WTC11 (cell line): Measurements from ENCODE around the gene CA7. TPM values are rescaled to one million over a fixed set of nuclear protein-coding genes. Genes with fewer than 3 reads are reported as not detected.

Experiments used
- ATAC-seq: fragments of 200-7000 bp; cut with Tn5 transposase; 2 replicates; pipeline ENCODE4 v1.10.0; 2021; ENCODE audit warnings: mild to moderate bottlenecking, moderate library complexity
- CTCF ChIA-PET: fragments of 300-600 bp; sonication (Branson Sonifier 250); formaldehyde crosslinking; loops from one replicate; lab custom pipeline; 2021; ENCODE audit warnings: antibody characterized with exemption; lab: Charles Lee
- POLR2A ChIA-PET: fragments of 350-600 bp; sonication (Branson Sonifier 250); formaldehyde crosslinking; loops from one replicate; lab custom pipeline; 2021; ENCODE audit warnings: antibody characterized with exemption; lab: Charles Lee
- DNase-seq: peaks from one replicate; pipeline ENCODE4 v3.0.0; 2021; ENCODE audit warnings: low spot score
- H3K27ac Mint-ChIP-seq: 2 replicates; pipeline ENCODE4 v1.8.0; 2021; ENCODE audit warnings: mixed read lengths
- H3K27me3 Mint-ChIP-seq: 2 replicates; pipeline ENCODE4 v1.8.0; 2021; ENCODE audit warnings: low read depth, mild to moderate bottlenecking, moderate library complexity, mixed read lengths
- H3K36me3 Mint-ChIP-seq: 2 replicates; pipeline ENCODE4 v1.8.0; 2021; ENCODE audit warnings: mixed read lengths
- H3K4me1 Mint-ChIP-seq: 2 replicates; pipeline ENCODE4 v1.8.0; 2022; ENCODE audit warnings: mixed read lengths
- H3K4me3 Mint-ChIP-seq: 2 replicates; pipeline ENCODE4 v1.8.0; 2021; ENCODE audit warnings: mild to moderate bottlenecking, moderate library complexity, mixed read lengths
- H3K9me3 Mint-ChIP-seq: 2 replicates; pipeline ENCODE4 v1.8.0; 2021; ENCODE audit warnings: mixed read lengths
- AFF4 ChIP-seq: sonication (generic); formaldehyde crosslinking; IDR thresholded peaks from 2 replicates; pipeline ENCODE4 v1.8.1; 2023; ENCODE audit warnings: mild to moderate bottlenecking, missing genetic modification reagents, borderline replicate concordance
- ARID4B ChIP-seq: sonication (generic); formaldehyde crosslinking; IDR thresholded peaks from 2 replicates; pipeline ENCODE4 v1.8.0; 2023; ENCODE audit warnings: missing genetic modification reagents, mild to moderate bottlenecking, borderline replicate concordance
- ATF3 ChIP-seq: sonication (generic); formaldehyde crosslinking; conservative IDR thresholded peaks from 2 replicates; pipeline ENCODE4 v1.8.1; 2022; ENCODE audit warnings: mild to moderate bottlenecking, missing genetic modification reagents
- ATF6 ChIP-seq: sonication (generic); formaldehyde crosslinking; IDR thresholded peaks from 2 replicates; pipeline ENCODE4 v1.8.1; 2023; ENCODE audit warnings: mild to moderate bottlenecking, missing genetic modification reagents
- EMX1 ChIP-seq: fragments of 250-450 bp; sonication (Bioruptor Pico); IDR thresholded peaks from 2 replicates; pipeline ENCODE4 v1.8.0; 2021; ENCODE audit warnings: mild to moderate bottlenecking
- FOXP4 ChIP-seq: sonication (generic); formaldehyde crosslinking; IDR thresholded peaks from 2 replicates; pipeline ENCODE4 v1.8.0; 2022; ENCODE audit warnings: mild to moderate bottlenecking, missing genetic modification reagents
- GABPB1 ChIP-seq: sonication (generic); formaldehyde crosslinking; IDR thresholded peaks from 2 replicates; pipeline ENCODE4 v1.8.1; 2023; ENCODE audit warnings: mild to moderate bottlenecking, missing genetic modification reagents
- HMGXB4 ChIP-seq: sonication (generic); formaldehyde crosslinking; IDR thresholded peaks from 2 replicates; pipeline ENCODE4 v1.8.1; 2023; ENCODE audit warnings: mild to moderate bottlenecking, moderate library complexity, missing genetic modification reagents
- IRF1 ChIP-seq: sonication (generic); formaldehyde crosslinking; IDR thresholded peaks from 2 replicates; pipeline ENCODE4 v1.8.0; 2023; ENCODE audit warnings: missing genetic modification reagents
- MAX ChIP-seq: sonication (generic); formaldehyde crosslinking; IDR thresholded peaks from 2 replicates; pipeline ENCODE4 v1.8.0; 2022; ENCODE audit warnings: mild to moderate bottlenecking, missing genetic modification reagents
- MLX ChIP-seq: sonication (generic); formaldehyde crosslinking; IDR thresholded peaks from 2 replicates; pipeline ENCODE4 v1.8.1; 2023; ENCODE audit warnings: mild to moderate bottlenecking, missing genetic modification reagents, moderate library complexity
- NR3C1 ChIP-seq: sonication (generic); formaldehyde crosslinking; conservative IDR thresholded peaks from 2 replicates; pipeline ENCODE4 v1.8.1; 2023; ENCODE audit warnings: low read depth, mild to moderate bottlenecking, missing genetic modification reagents
- SOX15 ChIP-seq: fragments of 250-450 bp; sonication (Bioruptor Pico); IDR thresholded peaks from 2 replicates; pipeline ENCODE4 v1.9.0; 2021; ENCODE audit warnings: mild to moderate bottlenecking
- ZBTB21 ChIP-seq: sonication (generic); formaldehyde crosslinking; IDR thresholded peaks from 2 replicates; pipeline ENCODE4 v1.8.1; 2023; ENCODE audit warnings: mild to moderate bottlenecking, missing genetic modification reagents, borderline replicate concordance
- ZNF121 ChIP-seq: sonication (generic); formaldehyde crosslinking; IDR thresholded peaks from 2 replicates; pipeline ENCODE4 v1.8.0; 2023; ENCODE audit warnings: missing genetic modification reagents
- ZNF423 ChIP-seq: fragments of 250-450 bp; sonication (Bioruptor Pico); IDR thresholded peaks from 2 replicates; pipeline ENCODE4 v2.1.2; 2022; ENCODE audit warnings: mild to moderate bottlenecking, moderate library complexity
- ZNF671 ChIP-seq: fragments of 250-450 bp; sonication (Bioruptor Pico); IDR thresholded peaks from 2 replicates; pipeline ENCODE4 v1.8.0; 2021; ENCODE audit warnings: mild to moderate bottlenecking
- total RNA-seq: library from RNA; stranded (reverse); gene quantifications from 3 replicates; pipeline ENCODE4 v1.2.3, GENCODE V29; 2021

CA7 gene
- total RNA-seq, 1 experiment from 2014 or later = 1.6 TPM

- TF ChIP-seq ARID4B (no peak), GABPB1 (no peak), NR3C1 (CRISPR knock-in tag) (no peak), IRF1 (no peak), EMX1 (CRISPR knock-in tag) (no peak)
Measured at GRCh38 chr16:66886321-66886720, 42.1 kb downstream of the CA7 start (continued).

GRCh38 chr16:66886914-66887313 is 42.7 kb downstream of the CA7 start:
- peaks cover 18% of the 10 kb centered on the region for H3K4me1 Mint-ChIP-seq
- POLR2A ChIA-PET = no interaction called here
- no peak for ATAC-seq
- H3K4me3 Mint-ChIP-seq = no peak overlapping the region
- CTCF ChIA-PET = interaction anchor here (0.8 to 1.6 kb wide), 3 partner anchors 8 to 37 kb away, joined by 3 to 5 read pairs (median 5); no protein-coding TSS in a partner anchor
- no peak for DNase-seq
- H3K36me3 Mint-ChIP-seq = peaks cover 22% of the 10 kb centered on the region
- no peaks in the 10 kb centered on the region for H3K9me3 Mint-ChIP-seq
- no peak overlapping the region for H3K27ac Mint-ChIP-seq
- H3K27me3 Mint-ChIP-seq = no peaks in the 10 kb centered on the region
- TF ChIP-seq IRF1 (no peak), HMGXB4 (CRISPR knock-in tag) (no peak), EMX1 (CRISPR knock-in tag) (no peak), MAX (CRISPR knock-in tag) (no peak), GABPB1 (no peak), AFF4 (no peak), ZNF423 (CRISPR knock-in tag) (no peak), SOX15 (CRISPR knock-in tag) (no peak), ATF3 (CRISPR knock-in tag) (no peak), MLX (CRISPR knock-in tag) (no peak), ATF6 (CRISPR knock-in tag) (no peak), ZBTB21 (CRISPR knock-in tag) (no peak), FOXP4 (CRISPR knock-in tag) (no peak), ZNF671 (CRISPR knock-in tag) (no peak), ZNF121 (CRISPR knock-in tag) (no peak)
